Endodermal cell (in vitro differentiated cells): ENCODE measurements around the gene VPS45. TPM values are rescaled to one million over a fixed set of nuclear protein-coding genes. Genes with fewer than 3 reads are reported as not detected.

Experiments
- DNase-seq: peaks from one replicate; pipeline ENCODE4 v3.0.0-alpha.2; 2017
- H3K27ac ChIP-seq: 2 replicates; pipeline ENCODE4 v1.5.1; 2013; ENCODE audit warnings: mild to moderate bottlenecking, low read depth, low read length, moderate library complexity
- H3K27me3 ChIP-seq: 2 replicates; pipeline ENCODE4 v1.6.1; 2013; ENCODE audit warnings: mild to moderate bottlenecking, low read length, moderate library complexity; ENCODE audit not compliant: insufficient read depth, control insufficient read depth, poor library complexity, severe bottlenecking
- H3K36me3 ChIP-seq: 2 replicates; pipeline ENCODE4 v1.7.0; 2013; ENCODE audit warnings: mild to moderate bottlenecking, low read length, moderate library complexity; ENCODE audit not compliant: control insufficient read depth, insufficient read depth
- H3K4me1 ChIP-seq: one replicate; pipeline ENCODE4 v1.7.0; 2013; ENCODE audit warnings: low read length; ENCODE audit not compliant: control insufficient read depth, insufficient read depth
- H3K4me3 ChIP-seq: 2 replicates; pipeline ENCODE4 v1.5.1; 2013; ENCODE audit warnings: mild to moderate bottlenecking, low read length, moderate library complexity
- H3K9ac ChIP-seq: 2 replicates; pipeline ENCODE4 v1.6.1; 2013; ENCODE audit warnings: mild to moderate bottlenecking, low read length, moderate library complexity; ENCODE audit not compliant: poor library complexity, severe bottlenecking; ENCODE audit errors: extremely low read depth
- H3K9me3 ChIP-seq: 2 replicates; pipeline ENCODE4 v1.6.1; 2013; ENCODE audit warnings: mild to moderate bottlenecking, low read length, moderate library complexity; ENCODE audit not compliant: control insufficient read depth
- H3K27ac Mint-ChIP-seq: 2 replicates; pipeline ENCODE4 v1.8.0; 2020; ENCODE audit warnings: mixed read lengths
- H3K27me3 Mint-ChIP-seq: 2 replicates; pipeline ENCODE4 v1.8.0; 2021; ENCODE audit warnings: mild to moderate bottlenecking, mixed read lengths; ENCODE audit not compliant: insufficient read depth
- H3K36me3 Mint-ChIP-seq: 2 replicates; pipeline ENCODE4 v1.8.0; 2020; ENCODE audit warnings: low read depth, mixed read lengths
- H3K4me1 Mint-ChIP-seq: 2 replicates; pipeline ENCODE4 v1.8.0; 2020; ENCODE audit warnings: mixed read lengths
- H3K4me3 Mint-ChIP-seq: 2 replicates; pipeline ENCODE4 v1.8.0; 2020; ENCODE audit warnings: mild to moderate bottlenecking, moderate library complexity, mixed read lengths
- H3K9me3 Mint-ChIP-seq: 2 replicates; pipeline ENCODE4 v1.8.0; 2020; ENCODE audit warnings: mild to moderate bottlenecking, mixed read lengths
- CTCF ChIP-seq: fragments of 200-600 bp; sonication (generic); conservative IDR thresholded peaks from 2 replicates; pipeline ENCODE4 v1.5.0; 2021; ENCODE audit warnings: antibody characterized with exemption, mild to moderate bottlenecking
- WGBS, 2 experiments: methylation state at CpG; one replicate each; pipeline versions ENCODE4 v1.1.5 to v1.1.7; 2013; ENCODE audit warnings: missing lambda C conversion rate in 2 of 2, mixed read lengths in 1 of 2; ENCODE audit not compliant: insufficient coverage in 1 of 2, insufficient read length in 1 of 2; 5-methylcytosine and 5-hydroxymethylcytosine counted together
- total RNA-seq, 2 donors: library from RNA; stranded (reverse); fragmentation: NEBNext Ultra II Directional in 1 of 2; extraction: Animal tissue kit (Norgen Biotek cat#: 25700) in 1 of 2; gene quantifications; 2 replicates in 1 of 2; 3 replicates in 1 of 2; pipeline ENCODE4 v1.2.1, GENCODE V29; 2021

The VPS45 gene
- total RNA-seq, 2 donors from 2014 or later = 32.6 to 35.0 TPM

GRCh38 chr1:150089846-150090520, 22.4 kb downstream of the VPS45 start:
- Histone ChIP-seq H3K27ac (no peak overlapping the region), H3K4me1 (no peaks in the 10 kb centered on the region), H3K9ac (no peak overlapping the region), H3K27me3 (no peaks in the 10 kb centered on the region), H3K36me3 (peaks cover 46% of the 10 kb centered on the region), H3K9me3 (no peaks in the 10 kb centered on the region), H3K4me3 (no peak overlapping the region)
- no peak for TF ChIP-seq CTCF
- peaks cover 20% of the 10 kb centered on the region for H3K36me3 Mint-ChIP-seq
- H3K4me1 Mint-ChIP-seq = no peaks in the 10 kb centered on the region
- WGBS, 2 experiments = 83 to 96% methylated on average over 1 to 3 of the region's 3 CpGs
- DNase-seq = no peak
- no peaks in the 10 kb centered on the region for H3K9me3 Mint-ChIP-seq
- H3K4me3 Mint-ChIP-seq = no peak overlapping the region
- no peak overlapping the region for H3K27ac Mint-ChIP-seq
- no peaks in the 10 kb centered on the region for H3K27me3 Mint-ChIP-seq

- no peaks in the 10 kb centered on the region for H3K4me1 Mint-ChIP-seq
- H3K9me3 Mint-ChIP-seq = no peaks in the 10 kb centered on the region
- no peaks in the 10 kb centered on the region for H3K27me3 Mint-ChIP-seq
- no peak overlapping the region for H3K4me3 Mint-ChIP-seq
- 92% methylated on average over 2 to 3 of the region's 3 CpGs for WGBS, 2 experiments
- no peak overlapping the region for H3K27ac Mint-ChIP-seq
- no peaks in the 10 kb centered on the region for H3K9me3 ChIP-seq
- H3K36me3 Mint-ChIP-seq = peaks cover 16% of the 10 kb centered on the region
- no peak overlapping the region for H3K27ac ChIP-seq
- no peak overlapping the region for H3K4me3 ChIP-seq
- peaks cover 52% of the 10 kb centered on the region for H3K36me3 ChIP-seq
- no peak for TF ChIP-seq CTCF
- H3K27me3 ChIP-seq = no peaks in the 10 kb centered on the region
- H3K9ac ChIP-seq = no peak overlapping the region
- no peak for DNase-seq
- H3K4me1 ChIP-seq = no peaks in the 10 kb centered on the region
These were observed 24.7 kb downstream of the VPS45 start for GRCh38 chr1:150092180-150092791.

- Histone ChIP-seq H3K4me1 (no peaks in the 10 kb centered on the region), H3K9ac (no peak overlapping the region), H3K4me3 (no peak overlapping the region), H3K27ac (no peak overlapping the region), H3K36me3 (peaks cover 51% of the 10 kb centered on the region), H3K9me3 (no peaks in the 10 kb centered on the region), H3K27me3 (no peaks in the 10 kb centered on the region)
- WGBS, 2 experiments = 94 to 100% methylated on average over 1 of the region's 1 CpG
- H3K9me3 Mint-ChIP-seq = no peaks in the 10 kb centered on the region
- H3K4me3 Mint-ChIP-seq = no peak overlapping the region
- H3K36me3 Mint-ChIP-seq = peaks cover 16% of the 10 kb centered on the region
- no peak for TF ChIP-seq CTCF
- DNase-seq = no peak
- no peaks in the 10 kb centered on the region for H3K4me1 Mint-ChIP-seq
- no peaks in the 10 kb centered on the region for H3K27me3 Mint-ChIP-seq
- H3K27ac Mint-ChIP-seq = no peak overlapping the region
These were observed 26.2 kb downstream of the VPS45 start for GRCh38 chr1:150093805-150094204.
